GM23338 (cell line): ENCODE results near the gene CFB.

ENCODE experiments used
- CREB1 ChIP-seq: fragments of 250-450 bp; sonication (Bioruptor Pico); IDR thresholded peaks from 2 replicates; pipeline ENCODE4 v1.5.0; 2020; ENCODE audit warnings: low read depth, mild to moderate bottlenecking, moderate library complexity
- CTCF ChIP-seq, 2 experiments: fragments of 200-600 bp in 1 of 2; sonication (generic) in 1 of 2; conservative IDR thresholded peaks; 2 replicates each; pipeline versions ENCODE4 v1.5.1 to v1.6.1; 2016 to 2017; ENCODE audit warnings: antibody characterized with exemption in 2 of 2, low read depth in 2 of 2, mild to moderate bottlenecking in 2 of 2, moderate library complexity in 1 of 2
- EZH2 ChIP-seq: fragments of 200-600 bp; sonication (generic); IDR thresholded peaks from one replicate; pipeline ENCODE4 v1.8.0; 2017; ENCODE audit warnings: antibody characterized with exemption, mild to moderate bottlenecking, low read depth; ENCODE audit not compliant: unreplicated experiment
- EZH2phosphoT487 ChIP-seq: fragments of 200-600 bp; sonication (generic); IDR thresholded peaks from one replicate; pipeline ENCODE4 v1.8.1; 2018; ENCODE audit warnings: antibody characterized with exemption; ENCODE audit not compliant: unreplicated experiment
- JUNB ChIP-seq: IDR thresholded peaks from one replicate; pipeline ENCODE4 v1.6.1; 2016; ENCODE audit warnings: antibody characterized with exemption; ENCODE audit not compliant: unreplicated experiment
- POLR2AphosphoS5 ChIP-seq: IDR thresholded peaks from 2 replicates; pipeline ENCODE4 v1.6.1; 2016; ENCODE audit warnings: antibody characterized with exemption, low read depth
- REST ChIP-seq: IDR thresholded peaks from one replicate; pipeline ENCODE4 v1.6.1; 2018; ENCODE audit warnings: antibody characterized with exemption; ENCODE audit not compliant: unreplicated experiment
- ZNF114 ChIP-seq: fragments of 250-450 bp; sonication (Bioruptor Pico); IDR thresholded peaks from 2 replicates; pipeline ENCODE4 v1.5.0; 2020; ENCODE audit warnings: mild to moderate bottlenecking, moderate library complexity
- ZNF331 ChIP-seq: fragments of 250-450 bp; sonication (Bioruptor Pico); IDR thresholded peaks from 2 replicates; pipeline ENCODE4 v1.5.0; 2020; ENCODE audit warnings: low read depth, mild to moderate bottlenecking, moderate library complexity

GRCh38 chr6:31966506-31966905 is 20.6 kb downstream of the CFB start:
- TF ChIP-seq POLR2AphosphoS5 (no peak), CTCF (conservative IDR thresholded peaks at IDR 0.05; ENCODE audit: low read depth in 2 of 2) (no peak), EZH2 (no peak), JUNB (no peak), ZNF331 (CRISPR knock-in tag) (no peak), EZH2phosphoT487 (no peak), REST (no peak), ZNF114 (CRISPR knock-in tag) (no peak), CREB1 (CRISPR knock-in tag) (no peak)
